ENCODE data around the gene ZNF740.

The ZNF740 gene, protein sequence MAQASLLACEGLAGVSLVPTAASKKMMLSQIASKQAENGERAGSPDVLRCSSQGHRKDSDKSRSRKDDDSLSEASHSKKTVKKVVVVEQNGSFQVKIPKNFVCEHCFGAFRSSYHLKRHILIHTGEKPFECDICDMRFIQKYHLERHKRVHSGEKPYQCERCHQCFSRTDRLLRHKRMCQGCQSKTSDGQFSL

GRCh38 chr12:53180220-53180930 is at the start of gene ZNF740, which contains the start of gene CSAD:
Gene ZNF740 (plus strand): TSS chr12:53180722. CDS start chr12:53181984, 1,262 bp downstream.
Gene CSAD (minus strand): TSS chr12:53180925. CDS start chr12:53173470, 7,455 bp downstream.
- DNase-seq (ENCODE audit: low read depth) = peak; percentile 96
- peak within 1 kb of the TSS; percentile 69 for H3K4me3 ChIP-seq (ENCODE audit: control insufficient read depth, low read depth, low read length)
- TF ChIP-seq, protein P1, sequence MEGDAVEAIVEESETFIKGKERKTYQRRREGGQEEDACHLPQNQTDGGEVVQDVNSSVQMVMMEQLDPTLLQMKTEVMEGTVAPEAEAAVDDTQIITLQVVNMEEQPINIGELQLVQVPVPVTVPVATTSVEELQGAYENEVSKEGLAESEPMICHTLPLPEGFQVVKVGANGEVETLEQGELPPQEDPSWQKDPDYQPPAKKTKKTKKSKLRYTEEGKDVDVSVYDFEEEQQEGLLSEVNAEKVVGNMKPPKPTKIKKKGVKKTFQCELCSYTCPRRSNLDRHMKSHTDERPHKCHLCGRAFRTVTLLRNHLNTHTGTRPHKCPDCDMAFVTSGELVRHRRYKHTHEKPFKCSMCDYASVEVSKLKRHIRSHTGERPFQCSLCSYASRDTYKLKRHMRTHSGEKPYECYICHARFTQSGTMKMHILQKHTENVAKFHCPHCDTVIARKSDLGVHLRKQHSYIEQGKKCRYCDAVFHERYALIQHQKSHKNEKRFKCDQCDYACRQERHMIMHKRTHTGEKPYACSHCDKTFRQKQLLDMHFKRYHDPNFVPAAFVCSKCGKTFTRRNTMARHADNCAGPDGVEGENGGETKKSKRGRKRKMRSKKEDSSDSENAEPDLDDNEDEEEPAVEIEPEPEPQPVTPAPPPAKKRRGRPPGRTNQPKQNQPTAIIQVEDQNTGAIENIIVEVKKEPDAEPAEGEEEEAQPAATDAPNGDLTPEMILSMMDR (conservative IDR thresholded peaks at IDR 0.05; ENCODE audit: control insufficient read depth, insufficient read depth, low read depth, low read length) = no peak

DNA sequence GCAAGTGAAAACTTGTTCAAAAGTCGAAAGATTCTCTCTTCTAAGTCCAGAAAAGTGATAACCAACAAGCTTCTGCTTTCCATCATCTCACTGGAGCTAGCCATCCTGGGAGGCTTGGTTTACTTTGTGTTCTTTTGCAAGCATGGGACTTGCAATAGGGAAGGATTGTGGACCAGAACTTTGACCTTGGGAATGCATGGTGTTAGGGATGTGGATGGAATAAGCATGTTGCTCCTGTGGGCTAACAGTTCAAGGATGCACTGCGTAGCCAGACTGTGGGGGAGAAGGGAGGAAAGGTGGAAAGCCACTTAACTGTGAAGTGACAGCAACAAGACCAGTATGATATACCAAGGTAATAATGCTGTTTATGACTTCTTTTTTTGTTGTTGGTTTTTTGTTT is 48.7 kb upstream of the ZNF740 start:
- no peak overlapping the region for H3K4me3 ChIP-seq (ENCODE audit: control insufficient read depth, low read depth, low read length)
- TF ChIP-seq, protein P1 (conservative IDR thresholded peaks at IDR 0.05; ENCODE audit: control insufficient read depth, insufficient read depth, low read depth, low read length) = no peak
- DNase-seq (ENCODE audit: low read depth) = no peak

DNA sequence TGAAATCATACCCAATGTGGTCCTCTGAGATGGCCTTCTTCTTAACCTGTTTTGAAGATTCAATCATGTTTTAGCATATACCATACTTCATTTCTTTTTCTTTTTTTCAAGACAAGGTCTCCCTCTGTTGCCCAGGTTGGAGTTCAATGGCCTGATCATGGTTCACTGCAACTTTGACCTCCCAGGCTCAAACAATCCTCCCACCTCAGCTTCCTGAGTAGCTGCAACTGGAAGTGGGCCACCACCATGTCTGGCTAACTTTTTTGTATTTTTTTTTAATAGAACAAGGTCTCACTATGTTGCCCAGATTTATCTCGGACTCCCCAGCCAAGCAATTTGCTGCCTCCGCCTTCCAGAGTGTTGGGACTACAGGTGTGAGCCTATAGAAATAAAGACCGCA is 46.8 kb upstream of the ZNF740 start:
- TF ChIP-seq, protein P1 (conservative IDR thresholded peaks at IDR 0.05; ENCODE audit: control insufficient read depth, insufficient read depth, low read depth, low read length) = no peak
- H3K4me3 ChIP-seq (ENCODE audit: control insufficient read depth, low read depth, low read length) = no peak overlapping the region
- DNase-seq (ENCODE audit: low read depth) = no peak

GRCh38 chr12:53143355-53143754 is 37.2 kb upstream of the ZNF740 start:
- no peak overlapping the region for H3K4me3 ChIP-seq (ENCODE audit: control insufficient read depth, low read depth, low read length)
- DNase-seq (ENCODE audit: low read depth) = no peak
- TF ChIP-seq, protein P1 (conservative IDR thresholded peaks at IDR 0.05; ENCODE audit: control insufficient read depth, insufficient read depth, low read depth, low read length) = no peak

- TF ChIP-seq, protein P1 (conservative IDR thresholded peaks at IDR 0.05; ENCODE audit: control insufficient read depth, insufficient read depth, low read depth, low read length) = no peak
- H3K4me3 ChIP-seq (ENCODE audit: control insufficient read depth, low read depth, low read length) = no peak overlapping the region
- DNase-seq (ENCODE audit: low read depth) = peak; percentile 94
Measured at GRCh38 chr12:53145383-53146260, 34.9 kb upstream of the ZNF740 start.

- no peak overlapping the region for H3K4me3 ChIP-seq (ENCODE audit: control insufficient read depth, low read depth, low read length)
- TF ChIP-seq, protein P1 (conservative IDR thresholded peaks at IDR 0.05; ENCODE audit: control insufficient read depth, insufficient read depth, low read depth, low read length) = no peak
- no peak for DNase-seq (ENCODE audit: low read depth)
Measured at GRCh38 chr12:53147181-53147580, 33.3 kb upstream of the ZNF740 start.
